ENCODE data around the gene CFDP1. TPM values are rescaled to one million over a fixed set of nuclear protein-coding genes. Genes with fewer than 3 reads are reported as not detected.
"Not testable (repeated sequence)": the region's sequence is repeated elsewhere in the genome, so short reads cannot be mapped to it uniquely, and the experiment has no call there.

The CFDP1 gene
- total RNA-seq, 2 donors from 2014 or later, result 33.6 to 34.7 TPM

DNA sequence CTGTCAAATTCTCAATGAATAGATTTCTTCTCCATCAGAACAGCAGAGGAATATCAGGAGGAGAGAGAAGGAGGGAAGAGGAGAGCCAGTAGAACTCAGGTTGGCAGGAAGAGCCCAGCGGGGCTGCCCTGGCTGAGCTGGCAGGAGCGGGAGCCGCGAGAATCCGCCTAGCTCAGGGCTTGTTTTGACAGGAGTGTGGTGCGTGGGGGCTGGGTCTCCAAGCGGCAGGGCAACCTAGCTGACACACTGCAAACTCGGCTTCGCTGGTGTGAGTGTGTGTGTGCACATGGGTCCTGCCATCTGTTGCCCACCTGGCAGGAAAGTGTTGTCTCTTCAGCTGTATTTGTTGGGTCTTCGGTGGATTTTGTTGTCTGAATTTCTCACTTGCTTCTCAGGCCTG lies 154.0 kb downstream of the CFDP1 start:
- peaks cover 8% of the 10 kb centered on the region for H3K4me1 Mint-ChIP-seq
- H3K4me3 Mint-ChIP-seq, result no peak overlapping the region
- no peaks in the 10 kb centered on the region for H3K9me3 ChIP-seq (ENCODE audit: control insufficient read depth, low read length, poor library complexity, severe bottlenecking)
- H3K36me3 Mint-ChIP-seq (ENCODE audit: low read depth), result no peaks in the 10 kb centered on the region
- DNase-seq (no peak), ATAC-seq (no peak)
- H3K27me3 Mint-ChIP-seq, result peaks cover 39% of the 10 kb centered on the region
- H3K27ac Mint-ChIP-seq, result no peak overlapping the region

GRCh38 chr16:75273054-75273925 lies 160.0 kb downstream of the CFDP1 start:
- peaks cover 22% of the 10 kb centered on the region for H3K27me3 Mint-ChIP-seq
- H3K9me3 ChIP-seq (ENCODE audit: control insufficient read depth, low read length, poor library complexity, severe bottlenecking), result no peaks in the 10 kb centered on the region
- no peak overlapping the region for H3K4me3 Mint-ChIP-seq
- no peak for ATAC-seq
- no peak overlapping the region for H3K27ac Mint-ChIP-seq
- no peaks in the 10 kb centered on the region for H3K36me3 Mint-ChIP-seq (ENCODE audit: low read depth)
- DNase-seq, result no peak
- H3K4me1 Mint-ChIP-seq, result peaks cover 6% of the 10 kb centered on the region

DNA sequence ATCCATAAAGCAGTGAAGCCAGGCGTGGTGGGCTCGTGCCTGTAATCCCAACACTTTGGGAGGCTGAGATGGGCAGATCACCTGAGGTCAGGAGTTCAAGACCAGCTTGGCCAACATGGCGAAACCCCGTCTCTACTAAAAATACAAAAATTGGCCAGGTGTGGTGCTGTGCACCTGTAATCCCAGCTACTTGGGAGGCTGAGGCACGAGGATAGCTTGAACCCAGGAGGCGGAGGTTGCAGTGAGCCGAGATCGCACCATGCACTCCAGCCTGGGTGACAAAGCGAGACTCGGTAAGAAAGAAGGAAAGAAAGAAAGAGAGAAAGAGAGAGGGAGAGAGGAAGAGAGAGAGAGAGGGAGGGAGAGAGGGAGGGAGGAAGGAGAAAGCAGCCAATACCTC lies 160.7 kb downstream of the CFDP1 start:
- not testable (repeated sequence) for H3K27ac Mint-ChIP-seq; H3K4me1 Mint-ChIP-seq; H3K36me3 Mint-ChIP-seq (ENCODE audit: low read depth); ATAC-seq; H3K4me3 Mint-ChIP-seq; DNase-seq; H3K9me3 ChIP-seq (ENCODE audit: control insufficient read depth, low read length, poor library complexity, severe bottlenecking)
- H3K27me3 Mint-ChIP-seq, result peaks cover 18% of the 10 kb centered on the region

DNA sequence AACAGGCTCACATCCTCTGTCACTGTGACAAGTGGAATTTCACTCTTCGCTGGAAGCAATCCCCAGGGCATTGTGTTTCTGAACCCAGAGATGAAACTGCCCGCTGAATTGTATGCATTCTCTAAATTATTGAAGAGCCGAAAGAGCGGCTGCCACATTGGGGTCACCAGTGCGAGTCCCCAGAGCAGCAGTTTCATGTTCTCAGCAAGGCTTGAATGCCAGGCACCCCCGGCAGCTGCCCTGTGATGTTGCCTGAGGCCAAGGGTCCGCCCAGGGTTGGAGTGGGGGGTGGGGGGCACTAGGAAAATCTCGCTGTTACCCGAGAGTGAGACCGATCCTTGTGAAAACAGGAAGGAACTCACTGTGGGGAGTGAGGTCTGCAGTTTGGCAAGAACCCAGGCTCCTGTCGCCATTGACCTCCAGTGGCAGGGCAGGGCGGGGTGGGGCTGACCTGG lies 161.2 kb downstream of the CFDP1 start:
- H3K9me3 ChIP-seq (ENCODE audit: control insufficient read depth, low read length, poor library complexity, severe bottlenecking), result no peaks in the 10 kb centered on the region
- Mint-ChIP-seq H3K36me3 (ENCODE audit: low read depth) (no peaks in the 10 kb centered on the region), H3K4me1 (peaks cover 6% of the 10 kb centered on the region), H3K4me3 (no peak overlapping the region), H3K27me3 (peaks cover 14% of the 10 kb centered on the region), H3K27ac (no peak overlapping the region)
- ATAC-seq (no peak), DNase-seq (no peak)

DNA sequence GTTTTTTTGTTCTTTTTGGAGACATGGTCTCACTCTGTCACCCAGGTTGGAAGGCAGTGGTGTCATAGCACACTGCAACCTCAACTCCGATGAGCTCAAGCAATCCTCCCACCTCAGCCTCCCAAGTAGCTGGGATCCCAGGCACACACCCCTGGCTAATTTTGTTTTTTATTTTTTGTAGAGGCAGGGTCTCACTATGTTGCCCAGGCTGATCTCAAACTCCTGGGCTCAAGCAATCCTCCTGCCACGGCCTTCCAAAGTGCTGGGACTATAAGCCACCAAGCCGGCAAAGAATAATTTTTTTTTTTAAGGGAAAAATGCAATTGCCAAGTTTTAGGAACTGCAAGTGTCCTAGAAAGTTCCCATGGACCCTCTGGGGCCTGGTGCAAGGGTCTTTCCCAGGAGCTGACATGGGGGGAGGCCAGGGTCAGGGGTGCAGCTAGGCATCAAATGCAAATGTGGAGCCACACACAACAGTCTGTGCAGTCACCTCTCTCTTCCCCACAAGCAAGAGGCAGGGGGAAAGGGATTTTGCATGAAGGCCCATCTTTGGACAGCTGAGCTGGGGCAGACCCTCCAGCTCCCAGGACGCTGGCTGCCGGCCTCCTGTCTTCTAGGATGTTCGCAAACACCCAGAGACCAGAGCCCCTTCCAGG lies 161.7 kb downstream of the CFDP1 start:
- Mint-ChIP-seq H3K27me3 (peaks cover 18% of the 10 kb centered on the region), H3K4me1 (peaks cover 7% of the 10 kb centered on the region), H3K4me3 (no peak overlapping the region), H3K27ac (no peak overlapping the region), H3K36me3 (ENCODE audit: low read depth) (peaks cover under 1% of the 10 kb centered on the region)
- ATAC-seq (no peak), DNase-seq (no peak)
- H3K9me3 ChIP-seq (ENCODE audit: control insufficient read depth, low read length, poor library complexity, severe bottlenecking), result no peaks in the 10 kb centered on the region

GRCh38 chr16:75269358-75269757 lies 163.9 kb downstream of the CFDP1 start:
- H3K9me3 ChIP-seq (ENCODE audit: control insufficient read depth, low read length, poor library complexity, severe bottlenecking); H3K36me3 Mint-ChIP-seq (ENCODE audit: low read depth); H3K27ac Mint-ChIP-seq; ATAC-seq; H3K4me1 Mint-ChIP-seq; H3K4me3 Mint-ChIP-seq; DNase-seq: not testable (repeated sequence)
- H3K27me3 Mint-ChIP-seq, result peaks cover 27% of the 10 kb centered on the region

- Mint-ChIP-seq H3K4me3 (no peak overlapping the region), H3K4me1 (peaks cover 6% of the 10 kb centered on the region), H3K36me3 (ENCODE audit: low read depth) (peaks cover 3% of the 10 kb centered on the region), H3K27me3 (peaks cover 34% of the 10 kb centered on the region), H3K27ac (no peak overlapping the region)
- DNase-seq (no peak), ATAC-seq (no peak)
- no peaks in the 10 kb centered on the region for H3K9me3 ChIP-seq (ENCODE audit: control insufficient read depth, low read length, poor library complexity, severe bottlenecking)
These were observed 165.6 kb downstream of the CFDP1 start for GRCh38 chr16:75267631-75268264.

DNA sequence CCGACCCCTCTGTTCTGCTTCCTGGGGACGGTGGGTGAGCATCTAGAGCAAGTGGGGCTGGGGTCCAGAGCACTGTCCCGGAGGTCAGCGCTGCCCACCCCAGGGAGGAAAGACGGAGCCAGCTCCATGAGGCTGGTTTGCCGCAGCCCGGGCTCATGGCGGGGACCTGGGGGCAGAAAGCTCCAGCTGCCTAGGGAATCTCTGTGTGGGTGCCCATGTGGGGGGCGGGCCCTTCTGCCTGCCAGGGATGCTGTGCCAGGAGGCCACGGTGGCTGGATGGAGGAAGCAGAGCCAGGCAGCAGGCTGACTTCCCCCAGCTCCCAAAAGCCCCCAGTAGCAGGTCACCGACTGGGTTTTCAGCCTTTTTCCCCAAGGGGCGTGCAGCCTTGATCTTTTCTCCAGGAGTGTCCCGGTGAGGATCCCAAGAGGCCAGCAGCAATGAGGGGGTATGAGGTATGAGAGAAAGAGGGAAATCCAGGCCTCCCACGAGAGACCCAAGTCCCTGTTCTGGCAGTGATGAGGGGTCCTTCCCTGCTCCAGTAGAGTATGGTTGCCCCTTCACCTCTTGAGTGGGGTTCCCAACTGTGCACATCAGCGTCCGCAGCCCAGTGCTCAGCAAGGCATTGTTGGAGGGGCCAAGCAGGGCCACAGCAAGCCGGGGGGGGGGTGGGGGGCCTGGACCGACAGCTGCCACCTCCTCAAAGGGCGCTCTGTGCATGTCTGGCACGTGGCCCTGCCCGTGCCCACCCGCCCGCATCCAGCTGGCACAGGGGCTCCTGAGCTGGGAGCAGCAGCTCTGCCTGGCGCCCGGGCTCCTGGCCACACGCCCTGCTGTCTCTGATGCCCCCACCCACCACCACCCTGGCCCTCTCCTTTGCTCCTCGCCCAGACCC lies 166.3 kb downstream of the CFDP1 start:
- peak overlapping the region; percentile 89 for H3K4me3 Mint-ChIP-seq
- H3K27ac Mint-ChIP-seq, result no peak overlapping the region
- H3K27me3 Mint-ChIP-seq, result peaks cover 40% of the 10 kb centered on the region
- no peak for ATAC-seq
- DNase-seq, result no peak
- no peaks in the 10 kb centered on the region for H3K9me3 ChIP-seq (ENCODE audit: control insufficient read depth, low read length, poor library complexity, severe bottlenecking)
- H3K4me1 Mint-ChIP-seq, result peaks cover 6% of the 10 kb centered on the region
- peaks cover 3% of the 10 kb centered on the region for H3K36me3 Mint-ChIP-seq (ENCODE audit: low read depth)

DNA sequence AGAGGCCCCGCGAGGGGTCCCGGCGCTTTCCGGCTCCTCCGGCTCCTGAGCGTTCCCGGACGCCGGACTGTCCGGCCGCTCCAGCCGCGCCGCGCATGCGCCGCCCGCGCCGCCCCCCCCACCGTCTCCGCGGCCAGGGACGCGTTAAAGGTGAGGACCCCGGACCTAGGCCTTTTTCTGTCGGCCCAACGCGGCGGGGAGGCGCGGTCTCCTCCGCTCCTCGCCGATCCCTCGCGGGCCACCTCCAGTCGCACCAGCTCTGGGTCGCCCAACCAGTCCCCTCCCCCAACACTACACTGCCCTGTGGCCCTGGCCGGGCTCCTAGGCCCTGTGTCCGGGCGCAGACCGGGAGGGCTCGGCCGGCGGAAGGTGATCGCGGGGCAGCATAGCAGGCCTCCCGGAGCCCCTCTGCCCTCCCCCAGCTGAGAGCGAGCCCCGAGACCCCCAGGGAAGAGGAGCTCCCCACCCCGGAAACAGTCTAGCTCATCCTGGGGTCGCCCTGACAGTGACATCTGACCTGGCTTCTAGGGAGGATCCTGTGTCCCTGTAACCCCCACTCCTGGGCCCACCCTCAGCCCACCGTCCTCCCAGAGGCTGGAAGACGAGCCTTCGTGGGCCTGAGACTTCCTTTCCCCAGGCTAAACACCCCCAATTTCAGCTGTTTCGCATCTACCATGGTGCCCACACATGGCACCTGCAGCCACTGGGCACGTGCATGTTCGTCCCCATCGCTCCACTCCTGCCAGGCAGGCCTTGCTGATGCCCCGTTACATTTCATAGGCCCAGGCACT lies 167.2 kb downstream of the CFDP1 start:
- H3K4me3 Mint-ChIP-seq, result peak overlapping the region; percentile 89
- H3K36me3 Mint-ChIP-seq (ENCODE audit: low read depth), result peaks cover 3% of the 10 kb centered on the region
- peaks cover 39% of the 10 kb centered on the region for H3K27me3 Mint-ChIP-seq
- H3K9me3 ChIP-seq (ENCODE audit: control insufficient read depth, low read length, poor library complexity, severe bottlenecking), result no peaks in the 10 kb centered on the region
- H3K4me1 Mint-ChIP-seq, result peaks cover 6% of the 10 kb centered on the region
- ATAC-seq (no peak), DNase-seq (no peak)
- H3K27ac Mint-ChIP-seq, result no peak overlapping the region

GRCh38 chr16:75264999-75265910 lies 168.0 kb downstream of the CFDP1 start:
- no peak overlapping the region for H3K27ac Mint-ChIP-seq
- no peak for ATAC-seq
- H3K36me3 Mint-ChIP-seq (ENCODE audit: low read depth), result peaks cover 3% of the 10 kb centered on the region
- H3K4me1 Mint-ChIP-seq, result peaks cover 6% of the 10 kb centered on the region
- H3K9me3 ChIP-seq (ENCODE audit: control insufficient read depth, low read length, poor library complexity, severe bottlenecking), result no peaks in the 10 kb centered on the region
- H3K27me3 Mint-ChIP-seq, result peaks cover 44% of the 10 kb centered on the region
- H3K4me3 Mint-ChIP-seq, result peak overlapping the region; percentile 78
- no peak for DNase-seq

GRCh38 chr16:75264457-75264998 lies 168.8 kb downstream of the CFDP1 start:
- H3K36me3 Mint-ChIP-seq (ENCODE audit: low read depth), result peaks cover 3% of the 10 kb centered on the region
- H3K9me3 ChIP-seq (ENCODE audit: control insufficient read depth, low read length, poor library complexity, severe bottlenecking), result no peaks in the 10 kb centered on the region
- ATAC-seq, result no peak
- H3K27ac Mint-ChIP-seq, result no peak overlapping the region
- peak overlapping the region; percentile 78 for H3K4me3 Mint-ChIP-seq
- H3K27me3 Mint-ChIP-seq, result peaks cover 44% of the 10 kb centered on the region
- H3K4me1 Mint-ChIP-seq, result peaks cover 6% of the 10 kb centered on the region
- DNase-seq, result no peak
